Measurements from ENCODE around the gene FABP3.

FABP3 gene

DNA sequence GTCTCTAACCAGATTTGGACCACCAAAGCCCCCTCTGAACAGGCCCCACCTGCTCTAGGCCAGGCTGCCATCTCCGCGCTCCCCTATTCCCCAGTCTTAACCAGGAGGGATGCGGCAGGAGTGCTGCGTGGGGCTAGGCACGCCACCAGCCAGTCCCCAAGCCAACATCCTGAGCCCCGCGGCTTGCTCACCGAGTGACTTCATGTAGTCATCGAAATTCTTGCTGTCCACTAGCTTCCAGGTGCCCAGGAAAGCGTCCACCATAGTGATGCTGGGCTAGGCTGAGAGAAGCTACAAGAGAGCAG lies 173 bp downstream of the FABP3 start:
- TF ChIP-seq, protein P1, sequence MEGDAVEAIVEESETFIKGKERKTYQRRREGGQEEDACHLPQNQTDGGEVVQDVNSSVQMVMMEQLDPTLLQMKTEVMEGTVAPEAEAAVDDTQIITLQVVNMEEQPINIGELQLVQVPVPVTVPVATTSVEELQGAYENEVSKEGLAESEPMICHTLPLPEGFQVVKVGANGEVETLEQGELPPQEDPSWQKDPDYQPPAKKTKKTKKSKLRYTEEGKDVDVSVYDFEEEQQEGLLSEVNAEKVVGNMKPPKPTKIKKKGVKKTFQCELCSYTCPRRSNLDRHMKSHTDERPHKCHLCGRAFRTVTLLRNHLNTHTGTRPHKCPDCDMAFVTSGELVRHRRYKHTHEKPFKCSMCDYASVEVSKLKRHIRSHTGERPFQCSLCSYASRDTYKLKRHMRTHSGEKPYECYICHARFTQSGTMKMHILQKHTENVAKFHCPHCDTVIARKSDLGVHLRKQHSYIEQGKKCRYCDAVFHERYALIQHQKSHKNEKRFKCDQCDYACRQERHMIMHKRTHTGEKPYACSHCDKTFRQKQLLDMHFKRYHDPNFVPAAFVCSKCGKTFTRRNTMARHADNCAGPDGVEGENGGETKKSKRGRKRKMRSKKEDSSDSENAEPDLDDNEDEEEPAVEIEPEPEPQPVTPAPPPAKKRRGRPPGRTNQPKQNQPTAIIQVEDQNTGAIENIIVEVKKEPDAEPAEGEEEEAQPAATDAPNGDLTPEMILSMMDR (IDR thresholded peaks at IDR 0.05; ENCODE audit: insufficient read depth, missing control alignments), result no peak
- FAIRE-seq (no peak), DNase-seq (ENCODE audit: insufficient read length, low spot score) (no peak)

DNA sequence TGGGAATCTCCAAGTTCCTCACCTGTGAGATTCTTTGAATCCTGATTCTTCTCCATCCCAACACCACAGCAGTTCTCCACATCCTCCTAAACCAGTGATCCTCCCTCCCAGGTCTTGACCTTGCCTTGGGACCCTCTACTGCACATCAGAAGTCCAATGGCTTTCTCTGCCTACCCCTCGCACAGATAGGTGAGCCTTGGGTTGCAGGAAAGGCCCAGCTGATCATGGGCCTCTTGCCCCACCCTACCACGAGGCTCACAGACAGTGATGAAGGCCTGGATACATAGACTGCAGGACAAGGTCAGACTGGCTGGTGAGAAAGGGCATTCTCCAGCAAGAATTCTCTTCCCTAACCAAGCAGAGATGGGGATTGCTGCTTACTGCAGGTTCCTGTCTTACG lies 825 bp downstream of the FABP3 start:
- TF ChIP-seq, protein P1 (IDR thresholded peaks at IDR 0.05; ENCODE audit: insufficient read depth, missing control alignments), result no peak
- DNase-seq (ENCODE audit: insufficient read length, low spot score) (no peak), FAIRE-seq (no peak)

DNA sequence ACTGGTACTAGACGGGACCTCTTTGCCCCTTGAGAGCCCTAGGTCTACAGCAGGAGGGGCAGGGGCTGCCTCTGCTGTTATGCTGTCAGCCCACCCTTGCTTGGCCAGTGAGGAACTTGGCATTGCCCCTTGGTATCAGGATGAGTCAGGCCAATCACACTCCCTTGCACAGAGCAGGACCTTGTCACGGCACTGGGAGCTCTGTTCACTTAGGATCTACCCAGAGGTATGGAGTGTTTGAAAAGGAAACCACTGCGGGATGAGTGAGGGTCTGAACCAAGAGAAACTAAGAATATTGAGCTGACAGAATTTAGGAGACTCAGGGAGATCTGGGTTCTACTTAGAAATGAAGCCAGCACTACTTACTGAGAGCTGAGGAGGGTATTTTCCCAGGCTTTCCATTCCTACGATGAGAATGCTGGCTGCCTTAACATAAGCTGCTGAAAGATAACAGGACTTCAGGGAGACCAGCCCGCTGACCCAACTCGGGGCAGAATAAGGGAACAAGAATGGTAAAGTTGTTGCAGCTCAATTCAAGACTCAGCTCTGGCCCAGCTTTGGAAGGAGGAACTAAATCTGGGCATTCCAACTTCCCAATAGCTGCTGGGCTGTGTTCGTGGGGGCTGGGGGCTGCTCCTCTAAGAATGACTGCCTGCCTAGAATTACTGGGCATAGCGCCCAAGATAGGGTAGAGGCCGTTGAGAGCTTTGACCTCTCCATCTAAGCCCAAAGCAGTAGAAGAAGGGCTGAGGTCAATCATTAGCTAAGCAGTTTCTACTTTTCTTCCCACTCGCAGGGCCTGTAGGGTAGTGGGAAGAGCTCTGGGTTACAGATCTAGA lies 1.5 kb downstream of the FABP3 start:
- FAIRE-seq, result no peak
- DNase-seq (ENCODE audit: insufficient read length, low spot score), result no peak
- TF ChIP-seq, protein P1 (IDR thresholded peaks at IDR 0.05; ENCODE audit: insufficient read depth, missing control alignments), result no peak

DNA sequence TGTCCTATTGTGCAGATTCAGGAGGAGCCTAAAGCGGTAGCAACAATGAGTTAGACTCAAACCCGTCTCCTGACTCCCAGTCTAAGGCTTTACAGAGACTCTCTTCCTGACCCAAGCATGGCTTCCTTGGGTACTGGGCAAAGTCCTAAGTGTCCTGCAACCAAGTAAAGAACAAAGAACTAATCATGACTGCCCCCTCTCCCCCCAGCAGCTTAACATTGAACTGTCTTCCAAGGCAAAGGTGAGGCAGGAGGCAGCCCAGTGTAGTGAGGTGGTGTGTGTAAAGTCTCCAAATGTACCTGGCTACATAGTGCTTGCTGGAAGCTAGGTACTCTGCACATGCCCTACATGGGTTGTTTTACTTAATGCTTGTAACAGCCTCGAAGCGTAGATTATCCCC lies 2.3 kb downstream of the FABP3 start:
- TF ChIP-seq, protein P1 (IDR thresholded peaks at IDR 0.05; ENCODE audit: insufficient read depth, missing control alignments), result no peak
- FAIRE-seq, result no peak
- no peak for DNase-seq (ENCODE audit: insufficient read length, low spot score)

DNA sequence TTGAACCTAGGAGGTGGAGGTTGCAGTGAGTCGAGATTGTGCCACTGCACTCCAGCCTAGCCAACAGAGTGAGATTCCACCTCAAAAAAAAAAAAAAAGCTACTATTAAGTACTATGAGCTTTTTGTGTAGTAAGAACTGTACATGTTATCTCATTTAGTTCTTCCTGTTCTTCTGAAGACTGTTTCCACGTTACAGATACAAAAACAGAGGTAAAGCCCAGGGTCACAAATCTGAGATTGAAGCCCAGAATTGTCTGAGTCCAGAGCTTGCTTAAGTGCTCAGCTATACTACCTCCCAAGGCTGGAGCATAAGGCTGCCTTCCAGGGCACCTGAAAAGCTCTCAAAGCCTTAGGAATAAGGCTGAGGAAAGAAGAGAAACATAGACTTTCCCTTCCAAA lies 2.9 kb downstream of the FABP3 start:
- FAIRE-seq, result no peak
- DNase-seq (ENCODE audit: insufficient read length, low spot score), result no peak
- TF ChIP-seq, protein P1 (IDR thresholded peaks at IDR 0.05; ENCODE audit: insufficient read depth, missing control alignments), result no peak

DNA sequence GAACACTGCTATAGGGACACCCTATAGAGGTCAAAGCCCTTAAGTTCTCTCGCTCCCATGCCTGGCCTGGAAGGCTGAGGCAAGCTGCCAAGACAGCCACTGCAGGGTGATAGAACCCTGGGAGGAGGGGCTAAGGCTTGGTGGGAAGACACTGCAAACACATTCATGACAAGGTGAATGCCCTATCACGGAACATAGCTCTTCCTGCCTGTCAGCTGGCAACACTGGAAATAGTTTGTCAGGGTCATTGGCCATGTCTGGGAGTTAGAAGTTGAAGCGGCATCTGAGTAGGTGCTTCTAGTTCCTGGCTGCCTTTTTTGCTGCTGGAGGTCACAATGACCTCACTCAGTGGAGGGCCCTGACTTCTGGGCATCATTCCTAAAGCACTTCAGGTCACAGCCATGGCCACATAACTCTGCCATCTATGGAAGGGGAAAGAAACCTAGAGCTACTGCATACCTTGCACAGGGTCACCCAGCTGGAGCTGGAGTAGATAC lies 4.2 kb downstream of the FABP3 start:
- TF ChIP-seq, protein P1 (IDR thresholded peaks at IDR 0.05; ENCODE audit: insufficient read depth, missing control alignments), result no peak
- no peak for DNase-seq (ENCODE audit: insufficient read length, low spot score)
- no peak for FAIRE-seq

DNA sequence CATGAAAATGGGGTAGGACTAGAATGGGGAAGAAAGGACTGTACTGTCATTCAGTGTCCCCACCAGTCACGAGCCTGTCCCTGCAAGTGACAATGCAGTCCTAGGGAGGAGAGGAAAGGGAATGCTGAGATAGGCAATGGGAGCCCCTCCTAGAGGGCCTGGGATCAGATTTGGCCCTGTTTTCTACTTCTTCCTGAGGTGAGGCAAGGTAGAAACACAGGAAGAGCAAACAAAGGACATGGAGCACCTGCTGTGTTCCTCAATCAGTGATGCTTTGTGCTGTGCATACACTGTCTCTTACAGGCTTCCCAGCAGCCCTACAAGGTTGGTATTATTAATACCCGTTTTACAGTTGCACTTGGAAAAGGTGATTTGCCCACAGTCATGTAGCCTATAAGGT lies 6.1 kb downstream of the FABP3 start:
- no peak for FAIRE-seq
- TF ChIP-seq, protein P1 (IDR thresholded peaks at IDR 0.05; ENCODE audit: insufficient read depth, missing control alignments), result no peak
- no peak for DNase-seq (ENCODE audit: insufficient read length, low spot score)
